ENCODE measurements around the gene FMNL2.

FMNL2 gene

GRCh38 chr2:152452256-152452973, 117.4 kb downstream of the FMNL2 start:
- peak overlapping the region; percentile 21; the same call in 1 of the 2 replicates for H3K9ac ChIP-seq (ENCODE audit: low read depth, low read length)
- H3K36me3 ChIP-seq (ENCODE audit: control insufficient read depth, insufficient read depth, low read length) = no peaks in the 10 kb centered on the region
- H3K27ac ChIP-seq (ENCODE audit: low read depth, low read length) = peak overlapping the region; percentile 94
- H3K9me3 ChIP-seq (ENCODE audit: control insufficient read depth, insufficient read depth, low read length) = no peaks in the 10 kb centered on the region
- peaks cover 67% of the 10 kb centered on the region for H3K4me1 ChIP-seq (ENCODE audit: control insufficient read depth, insufficient read depth, low read length)
- no peaks in the 10 kb centered on the region for H3K27me3 ChIP-seq (ENCODE audit: control insufficient read depth, insufficient read depth, low read length)
- H3K4me3 ChIP-seq (ENCODE audit: low read depth, low read length) = peak overlapping the region; percentile 26; the same call in 1 of the 2 replicates

GRCh38 chr2:152453129-152453911, 118.3 kb downstream of the FMNL2 start:
- peak overlapping the region; percentile 37 for H3K9ac ChIP-seq (ENCODE audit: low read depth, low read length)
- no peaks in the 10 kb centered on the region for H3K36me3 ChIP-seq (ENCODE audit: control insufficient read depth, insufficient read depth, low read length)
- H3K4me1 ChIP-seq (ENCODE audit: control insufficient read depth, insufficient read depth, low read length) = peaks cover 60% of the 10 kb centered on the region
- H3K9me3 ChIP-seq (ENCODE audit: control insufficient read depth, insufficient read depth, low read length) = no peaks in the 10 kb centered on the region
- H3K4me3 ChIP-seq (ENCODE audit: low read depth, low read length) = peak overlapping the region; percentile 26
- H3K27me3 ChIP-seq (ENCODE audit: control insufficient read depth, insufficient read depth, low read length) = no peaks in the 10 kb centered on the region
- H3K27ac ChIP-seq (ENCODE audit: low read depth, low read length) = peak overlapping the region; percentile 94

- no peaks in the 10 kb centered on the region for H3K36me3 ChIP-seq (ENCODE audit: control insufficient read depth, insufficient read depth, low read length)
- no peaks in the 10 kb centered on the region for H3K9me3 ChIP-seq (ENCODE audit: control insufficient read depth, insufficient read depth, low read length)
- H3K4me3 ChIP-seq (ENCODE audit: low read depth, low read length) = no peak overlapping the region
- H3K27me3 ChIP-seq (ENCODE audit: control insufficient read depth, insufficient read depth, low read length) = no peaks in the 10 kb centered on the region
- no peak overlapping the region for H3K9ac ChIP-seq (ENCODE audit: low read depth, low read length)
- H3K4me1 ChIP-seq (ENCODE audit: control insufficient read depth, insufficient read depth, low read length) = peaks cover 50% of the 10 kb centered on the region
- H3K27ac ChIP-seq (ENCODE audit: low read depth, low read length) = peak overlapping the region; percentile 94
Measured at GRCh38 chr2:152454371-152454770, 119.4 kb downstream of the FMNL2 start.

GRCh38 chr2:152454960-152455359, 120.0 kb downstream of the FMNL2 start:
- no peak overlapping the region for H3K4me3 ChIP-seq (ENCODE audit: low read depth, low read length)
- no peaks in the 10 kb centered on the region for H3K36me3 ChIP-seq (ENCODE audit: control insufficient read depth, insufficient read depth, low read length)
- no peaks in the 10 kb centered on the region for H3K9me3 ChIP-seq (ENCODE audit: control insufficient read depth, insufficient read depth, low read length)
- no peak overlapping the region for H3K9ac ChIP-seq (ENCODE audit: low read depth, low read length)
- peak overlapping the region; percentile 94 for H3K27ac ChIP-seq (ENCODE audit: low read depth, low read length)
- peaks cover 44% of the 10 kb centered on the region for H3K4me1 ChIP-seq (ENCODE audit: control insufficient read depth, insufficient read depth, low read length)
- no peaks in the 10 kb centered on the region for H3K27me3 ChIP-seq (ENCODE audit: control insufficient read depth, insufficient read depth, low read length)

GRCh38 chr2:152455738-152456137, 120.8 kb downstream of the FMNL2 start:
- Histone ChIP-seq H3K36me3 (ENCODE audit: control insufficient read depth, insufficient read depth, low read length) (no peaks in the 10 kb centered on the region), H3K9me3 (ENCODE audit: control insufficient read depth, insufficient read depth, low read length) (no peaks in the 10 kb centered on the region), H3K9ac (ENCODE audit: low read depth, low read length) (no peak overlapping the region), H3K4me3 (ENCODE audit: low read depth, low read length) (no peak overlapping the region), H3K27me3 (ENCODE audit: control insufficient read depth, insufficient read depth, low read length) (no peaks in the 10 kb centered on the region), H3K27ac (ENCODE audit: low read depth, low read length) (no peak overlapping the region), H3K4me1 (ENCODE audit: control insufficient read depth, insufficient read depth, low read length) (peaks cover 36% of the 10 kb centered on the region)

- Histone ChIP-seq H3K27ac (ENCODE audit: low read depth, low read length) (peak overlapping the region; percentile 51), H3K4me3 (ENCODE audit: low read depth, low read length) (no peak overlapping the region), H3K27me3 (ENCODE audit: control insufficient read depth, insufficient read depth, low read length) (no peaks in the 10 kb centered on the region)
Measured at GRCh38 chr2:152456262-152456661, 121.3 kb downstream of the FMNL2 start.

GRCh38 chr2:152458441-152458940, 123.5 kb downstream of the FMNL2 start:
- H3K9ac ChIP-seq (ENCODE audit: low read depth, low read length) = no peak overlapping the region
- H3K4me3 ChIP-seq (ENCODE audit: low read depth, low read length) = no peak overlapping the region
- no peaks in the 10 kb centered on the region for H3K9me3 ChIP-seq (ENCODE audit: control insufficient read depth, insufficient read depth, low read length)
- no peak overlapping the region for H3K27ac ChIP-seq (ENCODE audit: low read depth, low read length)
- no peaks in the 10 kb centered on the region for H3K36me3 ChIP-seq (ENCODE audit: control insufficient read depth, insufficient read depth, low read length)
- H3K4me1 ChIP-seq (ENCODE audit: control insufficient read depth, insufficient read depth, low read length) = peaks cover 29% of the 10 kb centered on the region
- H3K27me3 ChIP-seq (ENCODE audit: control insufficient read depth, insufficient read depth, low read length) = no peaks in the 10 kb centered on the region

More at GRCh38 chr2:152456262-152456661, 121.3 kb downstream of the FMNL2 start:
- Histone ChIP-seq H3K9me3 (ENCODE audit: control insufficient read depth, insufficient read depth, low read length) (no peaks in the 10 kb centered on the region), H3K9ac (ENCODE audit: low read depth, low read length) (no peak overlapping the region), H3K36me3 (ENCODE audit: control insufficient read depth, insufficient read depth, low read length) (no peaks in the 10 kb centered on the region), H3K4me1 (ENCODE audit: control insufficient read depth, insufficient read depth, low read length) (peaks cover 36% of the 10 kb centered on the region)

- Histone ChIP-seq H3K9ac (ENCODE audit: low read depth, low read length) (no peak overlapping the region), H3K4me1 (ENCODE audit: control insufficient read depth, insufficient read depth, low read length) (peaks cover 24% of the 10 kb centered on the region)
Measured at GRCh38 chr2:152459091-152459490, 124.1 kb downstream of the FMNL2 start.

GRCh38 chr2:152460567-152460966, 125.6 kb downstream of the FMNL2 start:
- H3K9me3 ChIP-seq (ENCODE audit: control insufficient read depth, insufficient read depth, low read length) = no peaks in the 10 kb centered on the region
- no peaks in the 10 kb centered on the region for H3K36me3 ChIP-seq (ENCODE audit: control insufficient read depth, insufficient read depth, low read length)
- H3K4me3 ChIP-seq (ENCODE audit: low read depth, low read length) = no peak overlapping the region
- H3K27ac ChIP-seq (ENCODE audit: low read depth, low read length) = no peak overlapping the region
- peaks cover 25% of the 10 kb centered on the region for H3K4me1 ChIP-seq (ENCODE audit: control insufficient read depth, insufficient read depth, low read length)
- H3K9ac ChIP-seq (ENCODE audit: low read depth, low read length) = no peak overlapping the region
- no peaks in the 10 kb centered on the region for H3K27me3 ChIP-seq (ENCODE audit: control insufficient read depth, insufficient read depth, low read length)

More at GRCh38 chr2:152459091-152459490, 124.1 kb downstream of the FMNL2 start:
- no peaks in the 10 kb centered on the region for H3K27me3 ChIP-seq (ENCODE audit: control insufficient read depth, insufficient read depth, low read length)
- no peaks in the 10 kb centered on the region for H3K36me3 ChIP-seq (ENCODE audit: control insufficient read depth, insufficient read depth, low read length)
- H3K4me3 ChIP-seq (ENCODE audit: low read depth, low read length) = no peak overlapping the region
- H3K9me3 ChIP-seq (ENCODE audit: control insufficient read depth, insufficient read depth, low read length) = no peaks in the 10 kb centered on the region
- no peak overlapping the region for H3K27ac ChIP-seq (ENCODE audit: low read depth, low read length)

GRCh38 chr2:152462120-152462519, 127.1 kb downstream of the FMNL2 start:
- H3K4me3 ChIP-seq (ENCODE audit: low read depth, low read length) = no peak overlapping the region
- H3K36me3 ChIP-seq (ENCODE audit: control insufficient read depth, insufficient read depth, low read length) = no peaks in the 10 kb centered on the region
- no peak overlapping the region for H3K9ac ChIP-seq (ENCODE audit: low read depth, low read length)
- H3K27me3 ChIP-seq (ENCODE audit: control insufficient read depth, insufficient read depth, low read length) = no peaks in the 10 kb centered on the region
- H3K4me1 ChIP-seq (ENCODE audit: control insufficient read depth, insufficient read depth, low read length) = peaks cover 36% of the 10 kb centered on the region
- no peak overlapping the region for H3K27ac ChIP-seq (ENCODE audit: low read depth, low read length)
- no peaks in the 10 kb centered on the region for H3K9me3 ChIP-seq (ENCODE audit: control insufficient read depth, insufficient read depth, low read length)

GRCh38 chr2:152462779-152463178, 127.8 kb downstream of the FMNL2 start:
- H3K36me3 ChIP-seq (ENCODE audit: control insufficient read depth, insufficient read depth, low read length) = no peaks in the 10 kb centered on the region
- peaks cover 43% of the 10 kb centered on the region for H3K4me1 ChIP-seq (ENCODE audit: control insufficient read depth, insufficient read depth, low read length)
- H3K9ac ChIP-seq (ENCODE audit: low read depth, low read length) = no peak overlapping the region
- no peak overlapping the region for H3K27ac ChIP-seq (ENCODE audit: low read depth, low read length)
- no peaks in the 10 kb centered on the region for H3K27me3 ChIP-seq (ENCODE audit: control insufficient read depth, insufficient read depth, low read length)
- no peaks in the 10 kb centered on the region for H3K9me3 ChIP-seq (ENCODE audit: control insufficient read depth, insufficient read depth, low read length)
- no peak overlapping the region for H3K4me3 ChIP-seq (ENCODE audit: low read depth, low read length)
